SK-N-MC (cell line): ENCODE data around the gene ESR2.

Experiments
- EZH2 ChIP-seq: fragments of 200-600 bp; sonication (generic); IDR thresholded peaks from one replicate; pipeline ENCODE4 v1.6.1; 2017; ENCODE audit warnings: antibody characterized with exemption
- FOXP2 ChIP-seq: optimal IDR thresholded peaks from 2 replicates; pipeline ENCODE3; 2011; ENCODE audit warnings: mild to moderate bottlenecking, moderate library complexity; ENCODE audit not compliant: insufficient read depth; ENCODE audit errors: extremely low read length, control extremely low read depth
- POLR2AphosphoS5 ChIP-seq: IDR thresholded peaks from 2 replicates; pipeline ENCODE4 v1.6.1; 2012; ENCODE audit warnings: mild to moderate bottlenecking, low read depth, low read length, borderline replicate concordance

DNA sequence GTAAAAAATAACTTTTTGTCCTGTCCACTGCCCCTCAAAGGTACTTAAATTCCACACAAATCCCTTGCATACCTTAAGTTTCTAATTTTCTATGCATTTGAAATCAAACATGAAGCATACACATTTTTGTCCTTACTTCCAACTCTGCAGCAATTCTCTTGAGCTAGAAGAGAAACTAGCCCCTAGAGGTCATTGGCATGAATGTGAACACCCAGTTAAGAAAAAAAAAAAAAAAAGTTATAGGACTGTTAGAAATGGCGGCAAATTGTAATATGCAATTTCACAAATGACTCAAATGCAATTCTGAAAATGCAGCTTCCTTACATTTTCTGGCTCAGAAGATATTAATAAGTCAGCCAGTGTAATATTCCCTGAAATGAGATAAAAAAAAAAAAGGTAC, 4.6 kb upstream of the ESR2 start:
- no peak for TF ChIP-seq POLR2AphosphoS5
- no peak for TF ChIP-seq EZH2
- no peak for TF ChIP-seq FOXP2
